AG04450 (cell line): ENCODE results near the gene NT5C2. TPM values are rescaled to one million over a fixed set of nuclear protein-coding genes. Genes with fewer than 3 reads are reported as not detected.

ENCODE experiments used
- CTCF ChIA-PET: fragments of 300-600, 350-600 bp; formaldehyde crosslinking; extraction: SDS; loops from one replicate; lab custom pipeline; 2022; ENCODE audit warnings: antibody characterized with exemption, inconsistent platforms; lab: Charles Lee
- POLR2A ChIA-PET: fragments of 350-600 bp; formaldehyde crosslinking; extraction: SDS; loops from one replicate; lab custom pipeline; 2021; ENCODE audit warnings: antibody characterized with exemption, inconsistent platforms; lab: Yijun Ruan, JAX
- DNase-seq: peaks from one replicate; pipeline ENCODE4 v3.0.0-alpha.2; 2011; ENCODE audit warnings: low read depth, low spot score
- H3K27ac ChIP-seq: one replicate; pipeline ENCODE4 v1.5.1; 2012; ENCODE audit warnings: low read depth, low read length, control low read depth
- H3K27me3 ChIP-seq: one replicate; pipeline ENCODE4 v1.6.0; 2012; ENCODE audit warnings: low read length; ENCODE audit not compliant: control insufficient read depth, insufficient read depth
- H3K4me3 ChIP-seq: 2 replicates; pipeline ENCODE4 v1.5.1; 2011; ENCODE audit warnings: mild to moderate bottlenecking, low read depth, low read length, control low read depth
- H3K9me3 ChIP-seq: 2 replicates; pipeline ENCODE4 v1.5.1; 2012; ENCODE audit warnings: low read length; ENCODE audit not compliant: control insufficient read depth, insufficient read depth
- polyA plus RNA-seq: library from polyadenylated mRNA; depleted of rRNA; stranded (reverse); fragments of >200 nt; gene quantifications from 2 replicates; pipeline ENCODE4 v1.2.3, GENCODE V29; 2011
- TF ChIP-seq, protein P1 (sequence below): IDR thresholded peaks from 2 replicates; pipeline ENCODE4 v1.5.1; 2011; ENCODE audit warnings: low read depth, low read length, control low read depth, inconsistent platforms

NT5C2 gene
- polyA plus RNA-seq, 1 experiment, result 117 TPM

DNA sequence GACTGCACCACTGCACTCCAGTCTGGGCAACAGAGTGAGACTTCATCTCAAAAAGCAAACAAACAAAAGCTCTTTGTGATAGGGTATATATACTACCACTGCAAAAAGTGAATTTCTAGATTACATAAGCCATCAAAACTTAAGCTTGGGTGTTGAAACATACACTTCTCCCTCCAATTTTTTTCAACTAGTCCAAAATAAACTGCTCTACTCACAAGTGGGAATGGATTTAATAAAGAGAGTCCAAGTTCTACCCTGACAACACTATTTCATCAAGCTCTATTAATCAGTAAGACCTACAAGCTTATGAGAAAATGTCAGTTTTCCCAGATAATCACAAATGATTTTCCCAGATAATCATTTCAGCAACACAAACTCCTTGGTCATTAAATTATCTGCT lies 82.7 kb downstream of the NT5C2 start:
- POLR2A ChIA-PET, result interaction anchor here (0.6 to 1.1 kb wide), 2 partner anchors 58 to 1004 kb away, joined by 3 to 6 read pairs; no protein-coding TSS in a partner anchor
- DNase-seq, result no peak
- H3K4me3 ChIP-seq, result no peak overlapping the region
- CTCF ChIA-PET, result interaction anchor here (0.9 to 3.9 kb wide), 4 partner anchors 8 to 275 kb away, joined by 3 to 22 read pairs (median 4); no protein-coding TSS in a partner anchor
- H3K27me3 ChIP-seq, result no peaks in the 10 kb centered on the region
- TF ChIP-seq, protein P1, sequence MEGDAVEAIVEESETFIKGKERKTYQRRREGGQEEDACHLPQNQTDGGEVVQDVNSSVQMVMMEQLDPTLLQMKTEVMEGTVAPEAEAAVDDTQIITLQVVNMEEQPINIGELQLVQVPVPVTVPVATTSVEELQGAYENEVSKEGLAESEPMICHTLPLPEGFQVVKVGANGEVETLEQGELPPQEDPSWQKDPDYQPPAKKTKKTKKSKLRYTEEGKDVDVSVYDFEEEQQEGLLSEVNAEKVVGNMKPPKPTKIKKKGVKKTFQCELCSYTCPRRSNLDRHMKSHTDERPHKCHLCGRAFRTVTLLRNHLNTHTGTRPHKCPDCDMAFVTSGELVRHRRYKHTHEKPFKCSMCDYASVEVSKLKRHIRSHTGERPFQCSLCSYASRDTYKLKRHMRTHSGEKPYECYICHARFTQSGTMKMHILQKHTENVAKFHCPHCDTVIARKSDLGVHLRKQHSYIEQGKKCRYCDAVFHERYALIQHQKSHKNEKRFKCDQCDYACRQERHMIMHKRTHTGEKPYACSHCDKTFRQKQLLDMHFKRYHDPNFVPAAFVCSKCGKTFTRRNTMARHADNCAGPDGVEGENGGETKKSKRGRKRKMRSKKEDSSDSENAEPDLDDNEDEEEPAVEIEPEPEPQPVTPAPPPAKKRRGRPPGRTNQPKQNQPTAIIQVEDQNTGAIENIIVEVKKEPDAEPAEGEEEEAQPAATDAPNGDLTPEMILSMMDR, result no peak
- H3K27ac ChIP-seq, result no peak overlapping the region
- H3K9me3 ChIP-seq, result no peaks in the 10 kb centered on the region

DNA sequence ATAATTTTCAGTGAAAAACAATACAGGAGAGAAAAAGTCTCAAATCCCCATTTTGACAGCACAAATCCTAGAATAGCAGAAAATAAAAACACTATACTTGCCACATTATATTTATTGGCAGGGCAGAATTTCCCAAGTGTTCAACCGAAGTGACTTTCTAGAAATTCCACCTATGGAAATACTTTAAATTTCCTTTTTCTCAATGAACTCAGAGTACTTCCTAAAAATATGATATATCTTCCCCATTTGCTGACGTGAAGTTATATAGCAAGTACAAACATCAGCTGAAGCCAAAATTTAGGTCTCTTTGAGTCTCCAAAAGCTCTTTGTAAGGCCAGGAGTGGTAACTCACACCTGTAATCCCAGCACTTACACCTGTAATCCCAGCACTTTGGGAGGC lies 83.3 kb downstream of the NT5C2 start:
- no peak for DNase-seq
- ChIA-PET CTCF (interaction anchor here (0.9 to 3.9 kb wide), 3 partner anchors 129 to 275 kb away, joined by 3 to 22 read pairs (median 4); no protein-coding TSS in a partner anchor), POLR2A (interaction anchor here (0.6 to 1.1 kb wide), 2 partner anchors 59 to 1004 kb away, joined by 3 to 6 read pairs; no protein-coding TSS in a partner anchor)

DNA sequence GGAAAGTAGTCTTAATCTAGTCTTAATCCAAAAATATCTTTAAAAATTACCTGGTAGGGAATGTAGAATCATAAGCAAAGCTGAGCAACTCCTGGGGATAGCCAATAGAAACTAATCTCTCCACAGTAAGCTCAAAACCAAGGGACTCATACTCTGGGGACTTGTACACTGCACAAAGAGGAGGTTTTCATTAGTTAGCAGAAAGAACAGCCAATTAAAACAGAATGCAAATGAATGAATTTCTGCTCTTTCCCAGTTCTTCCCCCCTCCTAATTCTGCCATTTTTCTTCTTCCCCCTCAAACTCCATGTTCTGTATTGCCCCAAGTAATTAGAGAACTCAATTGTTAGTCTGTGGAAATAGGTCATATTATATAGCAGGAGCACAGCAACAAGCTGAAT lies 86.5 kb downstream of the NT5C2 start:
- DNase-seq, result no peak
- CTCF ChIA-PET, result interaction anchor here (0.6 to 1.8 kb wide), 3 partner anchors 18 to 190 kb away, joined by 4 to 10 read pairs (median 6); no protein-coding TSS in a partner anchor
- TF ChIP-seq, protein P1, result no peak
- H3K27me3 ChIP-seq, result no peaks in the 10 kb centered on the region
- H3K4me3 ChIP-seq, result no peak overlapping the region
- POLR2A ChIA-PET, result no interaction called here
- H3K9me3 ChIP-seq, result no peaks in the 10 kb centered on the region
- no peak overlapping the region for H3K27ac ChIP-seq

More for the DNA sequence above, 83.3 kb downstream of the NT5C2 start:
- no peak overlapping the region for H3K4me3 ChIP-seq
- no peaks in the 10 kb centered on the region for H3K9me3 ChIP-seq
- no peak overlapping the region for H3K27ac ChIP-seq
- TF ChIP-seq, protein P1, result no peak
- no peaks in the 10 kb centered on the region for H3K27me3 ChIP-seq

GRCh38 chr10:103105462-103105861 lies 87.6 kb downstream of the NT5C2 start:
- DNase-seq, result no peak
- no peak overlapping the region for H3K27ac ChIP-seq
- H3K4me3 ChIP-seq, result no peak overlapping the region
- no peaks in the 10 kb centered on the region for H3K9me3 ChIP-seq
- POLR2A ChIA-PET, result no interaction called here
- CTCF ChIA-PET, result interaction anchor here (1.8 kb wide), 1 partner anchor 139 kb away, joined by 10 read pairs; no protein-coding TSS in a partner anchor
- no peaks in the 10 kb centered on the region for H3K27me3 ChIP-seq
- TF ChIP-seq, protein P1, result no peak

- TF ChIP-seq, protein P1, result no peak
- POLR2A ChIA-PET, result no interaction called here
- no peak overlapping the region for H3K27ac ChIP-seq
- H3K4me3 ChIP-seq, result no peak overlapping the region
- CTCF ChIA-PET, result interaction anchor here (4.7 kb wide), 1 partner anchor 140 kb away, joined by 27 read pairs; no protein-coding TSS in a partner anchor
- H3K27me3 ChIP-seq, result no peaks in the 10 kb centered on the region
- no peak for DNase-seq
- H3K9me3 ChIP-seq, result no peaks in the 10 kb centered on the region
These were observed 88.4 kb downstream of the NT5C2 start for GRCh38 chr10:103104721-103105120.
